H54 (cell line): ENCODE results near the gene ALDH4A1.
"Not testable (repeated sequence)": the region's sequence is repeated elsewhere in the genome, so short reads cannot be mapped to it uniquely, and the experiment has no call there.

Experiments
- DNase-seq: peaks from one replicate; pipeline ENCODE4 v3.0.0; 2011; ENCODE audit warnings: low spot score, mixed read lengths; ENCODE audit not compliant: insufficient read length
- FAIRE-seq: peaks from 3 replicates; lab custom pipeline; 2011; peaks lifted over from hg19 to GRCh38; lab: Jason Lieb, UNC
- POLR2A ChIP-seq: IDR thresholded peaks from 2 replicates; pipeline ENCODE4 v1.6.1; 2011; ENCODE audit warnings: low read depth, mild to moderate bottlenecking, low read length

ALDH4A1 gene

DNA sequence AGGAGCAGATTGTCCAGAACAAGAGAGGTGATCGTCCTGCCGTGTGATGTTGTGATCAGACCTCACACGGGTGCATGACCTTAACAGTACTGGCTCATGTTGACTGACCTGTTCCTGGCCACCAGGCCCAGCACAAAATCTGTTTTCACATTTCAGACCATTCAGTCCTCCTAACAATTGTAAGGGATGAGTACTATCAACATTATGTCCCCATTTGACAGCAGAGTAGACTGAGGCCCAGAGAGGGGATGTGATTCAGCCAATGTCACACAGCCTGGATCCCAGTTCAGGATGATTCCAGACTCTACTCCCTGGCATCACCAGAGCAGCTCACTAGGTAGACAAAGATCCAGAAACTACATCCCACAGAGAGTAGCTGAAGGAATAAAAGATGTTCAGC, 35.5 kb downstream of the ALDH4A1 start:
- DNase-seq: no peak
- FAIRE-seq: no peak

GRCh38 chr1:18866314-18866713, 36.0 kb downstream of the ALDH4A1 start:
- DNase-seq (no peak), FAIRE-seq (no peak)
- TF ChIP-seq POLR2A: no peak

More for the DNA sequence above, 35.5 kb downstream of the ALDH4A1 start:
- no peak for TF ChIP-seq POLR2A

GRCh38 chr1:18865176-18865575, 37.2 kb downstream of the ALDH4A1 start:
- no peak for DNase-seq
- TF ChIP-seq POLR2A: no peak

DNA sequence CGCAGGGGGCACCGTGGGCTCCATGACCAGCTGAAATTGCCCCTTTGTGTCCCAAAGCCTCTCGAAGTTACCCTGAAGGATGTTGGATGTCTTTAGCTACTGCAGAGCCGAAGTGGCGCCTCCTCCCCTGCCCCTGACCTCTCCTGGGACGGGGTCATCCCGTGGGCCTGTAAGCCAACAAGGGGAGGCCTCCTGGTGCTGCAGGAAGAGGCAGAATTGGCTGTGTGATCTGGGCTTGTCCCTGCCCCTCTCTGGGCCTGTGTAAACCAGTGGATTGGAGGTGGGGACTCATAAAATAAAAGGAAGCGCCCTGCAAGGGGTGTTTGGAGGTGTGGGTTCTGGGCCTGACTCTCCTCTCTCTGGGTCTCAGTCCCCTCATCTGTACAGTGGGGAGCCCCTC, 40.8 kb downstream of the ALDH4A1 start:
- no peak for TF ChIP-seq POLR2A
- DNase-seq (no peak), FAIRE-seq (no peak)

More at GRCh38 chr1:18865176-18865575, 37.2 kb downstream of the ALDH4A1 start:
- FAIRE-seq: no peak

DNA sequence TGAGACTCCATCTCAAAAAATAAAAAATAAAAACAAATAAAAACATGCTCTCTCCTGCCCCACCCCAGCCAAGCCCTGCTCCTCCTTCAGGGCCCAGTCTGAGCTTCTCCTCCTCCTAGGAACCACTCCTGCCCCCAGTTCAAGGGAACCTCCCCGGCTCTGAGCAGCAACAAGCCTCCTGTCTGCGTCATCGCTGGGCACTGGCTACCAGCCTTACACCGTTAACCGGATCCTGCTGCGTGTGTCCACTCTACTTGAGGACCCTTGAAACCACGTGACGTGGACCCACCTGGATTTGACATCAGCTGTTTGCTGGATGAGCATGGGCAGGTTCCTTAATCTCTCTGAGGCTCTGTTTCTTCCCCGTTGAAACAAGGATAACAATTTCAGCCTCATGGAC, 41.3 kb downstream of the ALDH4A1 start:
- no peak for TF ChIP-seq POLR2A
- DNase-seq (no peak), FAIRE-seq (no peak)

- TF ChIP-seq POLR2A: no peak
- DNase-seq (no peak), FAIRE-seq (no peak)
Observed at GRCh38 chr1:18859560-18859959, 42.8 kb downstream of the ALDH4A1 start, which contains the start of gene TAS1R2. Gene TAS1R2 (minus strand): TSS chr1:18859660. CDS start chr1:18859660, 0 bp downstream.

DNA sequence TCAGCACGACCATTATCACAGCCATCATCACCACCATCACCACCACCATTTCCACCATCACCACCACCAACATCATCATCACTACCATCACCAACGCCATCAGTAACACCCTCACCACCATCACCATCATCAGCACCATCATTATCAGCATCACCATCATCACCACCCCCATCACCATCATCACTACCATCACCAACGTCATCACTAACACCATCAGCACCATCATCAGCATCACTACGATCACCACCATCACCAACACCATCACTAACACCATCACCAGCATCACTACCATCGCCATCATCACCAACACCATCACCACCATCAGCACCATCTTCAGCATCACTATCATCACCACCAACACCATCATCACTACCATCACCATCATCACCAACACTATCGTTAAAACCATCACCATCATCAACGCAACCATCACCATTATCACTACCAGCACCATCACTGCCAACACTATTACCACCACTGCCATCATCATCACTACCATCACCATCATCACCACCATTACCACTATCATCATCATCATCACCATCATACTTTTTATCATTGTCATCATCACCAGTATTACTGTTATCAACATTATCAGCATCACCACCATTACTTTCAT, 44.2 kb downstream of the ALDH4A1 start:
- DNase-seq: no peak
- no peak for TF ChIP-seq POLR2A
- FAIRE-seq: no peak

DNA sequence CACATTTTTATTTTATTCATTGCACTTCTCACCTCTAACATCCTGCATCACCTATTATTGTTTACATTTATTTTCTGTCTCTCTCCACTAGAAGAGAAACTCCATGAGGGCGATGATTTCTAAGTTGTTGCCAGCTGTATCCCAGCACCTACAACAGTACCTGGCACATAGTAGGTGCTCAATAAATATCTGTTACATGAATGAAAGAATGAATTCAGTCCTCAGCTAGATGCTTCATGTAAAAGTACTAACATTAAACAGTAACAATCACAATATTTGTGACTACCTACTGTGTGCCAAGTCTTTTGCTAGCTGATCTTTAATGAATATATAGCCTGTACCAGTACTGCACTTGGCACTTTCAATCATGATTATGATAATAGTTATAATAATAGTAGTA, 45.9 kb downstream of the ALDH4A1 start:
- FAIRE-seq (no peak), DNase-seq (no peak)
- no peak for TF ChIP-seq POLR2A

DNA sequence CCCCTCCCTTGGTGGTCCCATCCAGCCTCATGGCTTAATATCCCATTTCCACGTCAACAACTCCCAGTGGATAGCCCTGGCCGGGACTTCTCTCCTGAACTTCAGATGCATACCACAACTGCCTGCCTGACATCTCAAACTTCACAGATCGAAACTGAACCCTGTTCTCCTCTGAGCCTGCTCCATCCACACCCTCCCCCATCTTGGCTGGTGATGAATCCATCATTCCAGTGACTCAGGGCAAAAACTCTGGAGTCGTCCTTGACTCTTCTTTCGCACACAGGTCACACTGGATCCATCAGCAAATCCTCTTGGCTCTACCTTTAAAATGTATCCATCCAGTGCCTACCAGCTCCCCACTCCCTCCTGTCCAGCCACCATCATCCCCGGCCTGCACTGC, 46.8 kb downstream of the ALDH4A1 start:
- DNase-seq (no peak), FAIRE-seq (no peak)
- TF ChIP-seq POLR2A: no peak

DNA sequence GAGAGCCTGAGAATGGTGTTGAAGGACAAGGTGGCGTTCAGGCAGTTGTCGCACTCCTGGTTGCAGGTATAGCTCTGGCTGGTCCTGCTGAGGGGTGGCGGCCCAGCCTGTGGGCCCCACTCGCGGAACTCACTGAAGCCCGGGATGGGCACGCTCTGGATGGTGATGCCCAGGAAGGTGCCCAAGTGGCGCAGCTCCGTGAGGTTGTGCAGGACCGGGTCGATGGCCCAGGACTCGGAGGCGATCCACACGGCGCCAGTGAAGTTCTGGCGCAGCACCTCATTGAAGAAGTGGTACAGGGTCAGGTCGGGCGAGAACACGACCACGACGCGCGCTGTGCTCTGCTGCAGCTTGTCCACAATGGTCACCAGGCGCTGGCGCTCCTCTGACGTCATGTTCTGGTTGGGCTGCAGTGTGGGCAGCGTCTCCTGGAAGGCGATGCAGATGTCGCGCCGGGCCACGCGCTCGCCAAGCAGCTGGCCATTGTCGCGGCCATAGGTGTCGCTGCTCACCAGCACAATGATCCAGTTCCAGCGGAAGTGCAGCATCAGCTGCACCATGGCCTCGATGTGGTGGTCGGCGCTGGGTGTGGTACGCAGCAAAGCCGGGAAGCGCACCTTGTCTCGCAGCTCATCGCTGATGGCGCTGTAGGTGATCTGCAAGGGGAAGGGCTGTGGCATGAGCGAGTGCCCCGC, 47.9 kb downstream of the ALDH4A1 start:
- TF ChIP-seq POLR2A: no peak
- DNase-seq (no peak), FAIRE-seq (no peak)

DNA sequence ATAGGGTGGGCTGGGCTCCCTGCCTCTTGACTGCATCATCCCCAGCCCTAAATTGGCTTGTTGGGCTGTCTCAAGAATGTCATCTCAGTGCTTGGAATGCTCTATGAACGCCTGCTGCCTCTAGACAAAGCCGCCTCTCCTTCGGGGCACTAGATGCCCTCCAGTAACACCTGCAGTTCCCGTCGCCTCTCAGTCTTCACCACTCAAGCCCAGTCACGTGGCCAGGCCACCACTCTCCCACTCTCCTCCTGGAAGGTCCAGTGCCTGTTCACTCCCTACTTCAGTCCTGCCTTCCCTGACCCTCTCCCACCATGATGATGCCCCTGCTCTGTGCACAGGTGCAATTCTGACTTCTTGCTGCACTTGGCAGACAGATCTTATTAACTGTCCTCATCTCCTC, 49.9 kb downstream of the ALDH4A1 start:
- DNase-seq (no peak), FAIRE-seq (no peak)
- TF ChIP-seq POLR2A: no peak

GRCh38 chr1:18849261-18849711, 53.1 kb downstream of the ALDH4A1 start:
- FAIRE-seq: no peak
- DNase-seq: no peak
- TF ChIP-seq POLR2A: no peak

DNA sequence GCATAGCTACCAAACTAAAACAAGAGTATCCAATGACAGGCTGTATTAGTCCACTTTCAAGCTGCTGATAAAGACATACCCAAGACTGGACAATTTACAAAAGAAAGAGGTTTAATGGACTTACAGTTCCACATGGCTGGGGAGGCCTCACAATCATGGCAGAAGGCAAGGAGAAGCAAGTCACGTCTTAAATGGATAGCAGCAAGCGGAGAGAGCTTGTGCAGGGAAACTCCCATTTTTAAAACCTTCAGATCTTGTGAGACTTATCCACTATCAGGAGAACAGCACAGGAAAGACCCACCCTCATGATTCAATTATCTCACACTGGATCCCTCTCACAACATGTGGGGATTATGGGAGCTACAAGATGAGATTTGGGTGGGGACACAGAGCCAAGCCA, 54.6 kb downstream of the ALDH4A1 start:
- not testable (repeated sequence) for FAIRE-seq, DNase-seq

DNA sequence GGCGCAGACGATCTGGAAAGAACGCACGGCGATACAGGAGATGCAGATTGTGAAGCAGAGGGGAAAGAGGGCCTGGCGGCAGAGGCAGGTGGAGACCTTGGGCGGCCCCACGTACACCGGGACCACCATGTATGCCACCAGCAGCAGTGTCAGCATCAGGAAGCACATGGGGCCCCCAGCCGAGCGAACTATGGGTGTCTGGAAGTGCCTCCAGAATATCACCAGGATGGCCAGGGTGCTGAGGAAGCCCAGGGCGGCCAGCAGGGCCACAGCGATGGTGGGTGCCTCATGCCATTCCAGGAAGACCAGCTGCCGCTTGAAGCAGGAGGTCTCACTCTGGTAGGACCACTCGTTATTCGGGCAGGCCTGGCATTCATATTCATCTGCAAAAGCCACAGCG, 62.2 kb downstream of the ALDH4A1 start:
- TF ChIP-seq POLR2A: no peak
- FAIRE-seq (no peak), DNase-seq (no peak)

DNA sequence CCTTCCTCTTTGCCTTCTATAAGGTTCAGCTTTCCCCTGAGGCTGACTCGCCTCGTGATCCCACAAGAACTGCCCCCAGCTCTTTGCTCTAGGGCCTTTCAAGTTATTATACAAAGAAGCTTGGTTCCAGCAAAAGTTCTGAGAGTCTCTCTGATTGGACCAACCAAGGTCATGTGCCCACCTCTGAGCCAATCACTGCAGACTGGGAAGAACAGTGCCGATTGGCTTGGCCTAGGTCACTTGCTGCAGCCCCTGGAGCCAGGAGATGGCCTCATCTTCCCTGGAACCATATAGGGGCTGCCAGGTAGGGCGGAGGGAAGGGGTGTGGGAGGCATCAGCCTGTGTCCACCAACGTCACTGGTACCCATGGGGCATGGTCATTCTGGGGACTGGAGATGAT, 65.7 kb downstream of the ALDH4A1 start:
- TF ChIP-seq POLR2A: no peak
- FAIRE-seq (no peak), DNase-seq (no peak)

GRCh38 chr1:18832319-18832718, 70.0 kb downstream of the ALDH4A1 start:
- not testable (repeated sequence) for FAIRE-seq

More at GRCh38 chr1:18832319-18832718, 70.0 kb downstream of the ALDH4A1 start:
- not testable (repeated sequence) for DNase-seq
